Activated CD4-positive, alpha-beta T cell treated with anti-CD3 and anti-CD28 coated beads for 36 hours (primary cell): ENCODE results near the gene TFPT. TPM values are rescaled to one million over a fixed set of nuclear protein-coding genes. Genes with fewer than 3 reads are reported as not detected.
"Not testable (repeated sequence)": the region's sequence is repeated elsewhere in the genome, so short reads cannot be mapped to it uniquely, and the experiment has no call there.

Source experiments
- ATAC-seq: fragments of 200-7000 bp; cut with Tn5 transposase; one replicate; pipeline ENCODE4 v1.10.0; 2021; ENCODE audit warnings: mild to moderate bottlenecking, moderate library complexity
- CTCF ChIA-PET: fragments of 350-600 bp; sonication (Branson Sonifier 250); formaldehyde crosslinking; loops from one replicate; lab custom pipeline; 2021; ENCODE audit warnings: antibody characterized with exemption; lab: Charles Lee
- POLR2A ChIA-PET: fragments of 350-600 bp; sonication (Branson Sonifier 250); formaldehyde crosslinking; loops from one replicate; lab custom pipeline; 2021; ENCODE audit warnings: antibody characterized with exemption, inconsistent platforms; lab: Charles Lee
- DNase-seq: peaks from one replicate; pipeline ENCODE4 v3.0.0-alpha.2; 2020
- H3K27ac Mint-ChIP-seq: one replicate; pipeline ENCODE4 v1.8.0; 2021; ENCODE audit warnings: mixed read lengths
- H3K27me3 Mint-ChIP-seq: one replicate; pipeline ENCODE4 v1.8.0; 2021; ENCODE audit warnings: mixed read lengths
- H3K36me3 Mint-ChIP-seq: one replicate; pipeline ENCODE4 v1.8.0; 2021; ENCODE audit warnings: low read depth, mixed read lengths
- H3K4me1 Mint-ChIP-seq: one replicate; pipeline ENCODE4 v1.8.0; 2021; ENCODE audit warnings: mixed read lengths
- H3K4me3 Mint-ChIP-seq: one replicate; pipeline ENCODE4 v1.8.0; 2021; ENCODE audit warnings: mild to moderate bottlenecking, moderate library complexity, mixed read lengths
- H3K9me3 Mint-ChIP-seq: one replicate; pipeline ENCODE4 v1.8.0; 2021; ENCODE audit warnings: low read depth, mixed read lengths
- intact Hi-C, 2 experiments: fragments of 100-400 bp; cut with DNase I in 1 of 2; cut with micrococcal nuclease in 1 of 2; formaldehyde crosslinking; loops; one replicate each; pipeline versions ENCODE4 v1.14.2 to v1.15.1; 2022 to 2024; cut with DNase I, micrococcal nuclease
- total RNA-seq, 2 experiments: library from RNA; stranded (reverse); gene quantifications; one replicate each; pipeline ENCODE4 v1.2.3, GENCODE V29; 2021

TFPT gene
- total RNA-seq, 2 experiments from 2014 or later: 28.5 to 39.3 TPM

DNA sequence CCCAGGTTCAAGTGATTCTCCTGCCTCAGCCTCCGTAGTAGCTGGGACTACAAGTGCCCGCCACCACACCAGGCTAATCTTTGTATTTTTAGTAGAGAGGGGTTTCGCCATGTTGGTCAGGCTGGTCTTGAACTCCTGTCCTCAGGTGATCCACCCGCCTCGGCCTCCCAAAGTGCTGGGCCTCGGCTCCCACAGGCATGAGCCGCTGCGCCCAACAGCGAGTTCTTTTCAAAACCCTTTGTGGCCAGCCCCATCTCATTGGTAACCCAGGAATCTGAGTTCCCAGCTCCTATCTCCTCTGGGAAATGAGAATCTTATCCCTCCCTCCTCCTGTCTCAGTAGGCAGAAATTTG, 15.6 kb downstream of the TFPT start:
- CTCF ChIA-PET: interaction anchor here (1.4 kb wide), 1 partner anchor 166 kb away, joined by 5 read pairs; no protein-coding TSS in a partner anchor
- DNase-seq, ATAC-seq, H3K36me3 Mint-ChIP-seq, POLR2A ChIA-PET, H3K27ac Mint-ChIP-seq, H3K4me3 Mint-ChIP-seq, H3K27me3 Mint-ChIP-seq, H3K9me3 Mint-ChIP-seq: not testable (repeated sequence)
- peaks cover 16% of the 10 kb centered on the region for H3K4me1 Mint-ChIP-seq
- intact Hi-C loops: loop anchor here in 1 of 2 experiments (5.0 kb wide), 1 partner anchor 1017 kb away; the partner anchor contains the start of gene PPP1R12C

DNA sequence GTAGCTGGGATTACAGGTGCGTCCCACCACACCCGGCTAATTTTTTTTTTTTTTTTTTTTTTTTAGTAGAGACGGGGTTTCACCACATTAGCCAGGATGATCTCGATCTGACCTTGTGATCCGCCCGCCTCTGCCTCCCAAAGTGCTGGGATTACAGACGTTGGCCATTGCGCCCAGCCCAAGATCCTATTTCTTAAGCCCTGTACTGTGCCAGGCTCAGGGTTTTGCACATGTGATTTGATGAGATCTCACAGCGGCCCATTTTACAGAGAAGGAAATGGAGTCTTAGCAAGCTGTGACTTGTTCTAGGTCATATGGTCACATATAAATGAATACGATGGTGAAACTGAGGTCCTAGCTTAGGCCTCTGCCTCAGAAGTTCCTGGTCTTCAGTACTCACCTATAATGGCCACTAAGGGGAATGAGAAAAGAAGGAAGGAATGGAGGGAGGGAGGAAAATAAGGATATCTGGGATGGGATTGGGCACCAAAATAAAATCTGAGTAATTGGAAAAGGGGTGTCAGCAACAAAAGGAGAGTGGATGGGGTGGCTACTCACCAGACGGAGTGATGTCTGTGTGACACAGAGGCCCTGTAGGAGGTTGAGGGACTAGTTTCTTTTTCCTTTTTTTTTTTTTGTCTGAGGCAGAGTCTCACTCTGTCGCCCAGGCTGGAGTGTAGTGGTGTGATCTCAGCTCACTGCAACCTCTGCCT, 16.1 kb downstream of the TFPT start:
- DNase-seq (no peak), ATAC-seq (no peak)
- peaks cover 1% of the 10 kb centered on the region for H3K9me3 Mint-ChIP-seq
- no peaks in the 10 kb centered on the region for H3K36me3 Mint-ChIP-seq
- H3K27me3 Mint-ChIP-seq: peaks cover 13% of the 10 kb centered on the region
- intact Hi-C loops: no loop called here
- ChIA-PET POLR2A (interaction anchor here (0.6 kb wide), 1 partner anchor 106 kb away, joined by 3 read pairs; no protein-coding TSS in a partner anchor), CTCF (interaction anchor here (1.4 kb wide), 1 partner anchor 166 kb away, joined by 5 read pairs; no protein-coding TSS in a partner anchor)
- H3K4me1 Mint-ChIP-seq: peaks cover 16% of the 10 kb centered on the region
- no peak overlapping the region for H3K4me3 Mint-ChIP-seq
- no peak overlapping the region for H3K27ac Mint-ChIP-seq

- peaks cover 8% of the 10 kb centered on the region for H3K4me1 Mint-ChIP-seq
- CTCF ChIA-PET: interaction anchor here (0.6 to 1.3 kb wide), 3 partner anchors 40 to 578 kb away, joined by 3 to 5 read pairs (median 3); partner anchors contain the start of gene CNOT3
- H3K4me3 Mint-ChIP-seq: peak overlapping the region; percentile 41
- H3K27me3 Mint-ChIP-seq: peaks cover 19% of the 10 kb centered on the region
- DNase-seq (no peak), ATAC-seq (peak; percentile 57)
- POLR2A ChIA-PET: interaction anchor here (0.5 kb wide), 1 partner anchor 20 kb away, joined by 3 read pairs; no protein-coding TSS in a partner anchor
- peak overlapping the region; percentile 32 for H3K27ac Mint-ChIP-seq
- H3K36me3 Mint-ChIP-seq: no peaks in the 10 kb centered on the region
- intact Hi-C loops: no loop called here
- H3K9me3 Mint-ChIP-seq: peaks cover 4% of the 10 kb centered on the region
Observed at GRCh38 chr19:54096617-54097106, 18.8 kb downstream of the TFPT start.

DNA sequence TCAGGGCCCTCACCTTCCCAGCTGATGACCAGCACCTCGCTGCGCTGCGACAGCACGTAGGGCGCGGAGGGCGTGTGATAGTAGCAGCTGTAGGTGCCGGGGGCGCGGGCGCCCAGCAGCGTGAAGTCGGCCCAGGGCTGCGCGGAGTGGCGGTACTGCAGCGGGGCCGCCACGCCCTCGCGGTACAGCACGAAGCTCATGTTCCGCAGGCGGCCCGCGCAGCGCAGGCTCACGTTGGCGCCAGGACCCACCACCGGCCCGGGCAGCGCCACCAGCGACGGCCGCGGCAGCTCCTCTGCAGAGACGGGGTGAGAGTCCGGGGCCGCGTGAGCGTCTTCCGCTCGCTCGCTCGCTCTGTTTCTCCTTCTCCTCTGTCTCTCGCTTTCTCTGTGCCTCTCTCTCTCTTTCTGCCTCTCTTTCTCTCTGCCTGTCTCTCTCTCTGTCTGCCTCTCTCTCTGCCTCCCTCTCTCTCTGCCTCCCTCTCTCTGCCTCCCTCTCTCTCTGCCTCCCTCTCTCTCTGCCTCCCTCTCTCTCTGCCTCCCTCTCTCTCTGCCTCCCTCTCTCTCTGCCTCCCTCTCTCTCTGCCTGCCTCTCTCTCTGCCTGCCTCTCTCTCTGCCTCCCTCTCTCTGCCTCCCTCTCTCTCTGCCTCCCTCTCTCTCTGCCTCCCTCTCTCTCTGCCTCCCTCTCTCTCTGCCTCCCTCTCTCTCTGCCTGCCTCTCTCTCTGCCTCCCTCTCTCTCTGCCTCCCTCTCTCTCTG, 19.4 kb downstream of the TFPT start:
- intact Hi-C loops, H3K27ac Mint-ChIP-seq, H3K36me3 Mint-ChIP-seq, POLR2A ChIA-PET, H3K9me3 Mint-ChIP-seq, H3K4me1 Mint-ChIP-seq: not testable (repeated sequence)
- DNase-seq (peak; percentile 69), ATAC-seq (peak; percentile 71)
- CTCF ChIA-PET: interaction anchor here (0.7 to 0.9 kb wide), 2 partner anchors 302 to 579 kb away, joined by 3 to 6 read pairs; no protein-coding TSS in a partner anchor
- Mint-ChIP-seq H3K27me3 (peaks cover 22% of the 10 kb centered on the region), H3K4me3 (peak overlapping the region; percentile 53)

DNA sequence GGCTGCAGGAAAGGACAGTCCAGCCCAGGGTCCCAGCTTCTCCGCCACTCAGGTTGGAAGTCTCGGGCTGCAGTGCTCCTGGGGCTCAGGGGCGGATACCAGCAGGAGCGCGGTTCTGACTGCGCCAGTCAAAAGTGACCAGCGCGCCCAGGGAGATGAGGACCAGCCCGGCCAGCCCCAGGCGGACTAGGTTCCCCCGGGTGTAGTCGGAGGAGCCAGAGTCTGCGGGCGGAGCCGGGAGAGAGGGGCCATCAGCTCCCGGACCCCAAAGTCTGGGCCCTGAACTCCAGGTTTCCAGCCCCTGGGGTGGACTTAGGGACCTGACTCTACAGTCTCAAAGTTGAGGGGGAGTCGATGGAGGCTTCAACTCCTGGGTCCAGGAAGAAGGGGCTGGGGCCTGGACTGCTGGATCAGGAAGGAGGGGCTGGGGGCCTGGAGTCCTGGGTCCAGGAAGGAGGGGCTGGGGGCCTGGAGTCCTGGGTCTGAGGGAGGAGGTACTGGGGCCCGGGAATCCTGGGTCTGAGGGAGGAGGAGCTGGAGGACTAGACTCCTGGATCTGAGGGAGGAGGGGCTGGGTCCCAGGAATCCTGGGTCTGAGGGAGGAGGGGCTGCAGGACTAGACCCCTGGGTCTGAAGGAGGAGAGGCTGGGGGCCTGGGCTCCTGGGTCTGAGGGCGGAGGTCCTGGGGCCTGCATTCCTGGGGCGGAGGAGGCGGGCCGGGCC, 20.2 kb downstream of the TFPT start:
- intact Hi-C loops: no loop called here
- peaks cover 4% of the 10 kb centered on the region for H3K9me3 Mint-ChIP-seq
- H3K36me3 Mint-ChIP-seq: no peaks in the 10 kb centered on the region
- peaks cover 8% of the 10 kb centered on the region for H3K4me1 Mint-ChIP-seq
- DNase-seq (no peak), ATAC-seq (no peak)
- peak overlapping the region; percentile 53 for H3K4me3 Mint-ChIP-seq
- H3K27ac Mint-ChIP-seq: no peak overlapping the region
- ChIA-PET CTCF (interaction anchor here (0.6 to 1.1 kb wide), 4 partner anchors 211 to 324 kb away, joined by 3 to 6 read pairs (median 3); no protein-coding TSS in a partner anchor), POLR2A (no interaction called here)
- H3K27me3 Mint-ChIP-seq: peaks cover 22% of the 10 kb centered on the region

- Mint-ChIP-seq H3K9me3 (peaks cover 4% of the 10 kb centered on the region), H3K27me3 (peaks cover 22% of the 10 kb centered on the region), H3K36me3 (no peaks in the 10 kb centered on the region), H3K4me3 (no peak overlapping the region), H3K27ac (no peak overlapping the region), H3K4me1 (peaks cover 8% of the 10 kb centered on the region)
- intact Hi-C loops: no loop called here
- ChIA-PET CTCF (interaction anchor here (0.6 to 1.1 kb wide), 6 partner anchors 42 to 325 kb away, joined by 3 to 4 read pairs (median 3); no protein-coding TSS in a partner anchor), POLR2A (interaction anchor here (0.9 kb wide), 1 partner anchor 114 kb away, joined by 5 read pairs; no protein-coding TSS in a partner anchor)
- no peak for DNase-seq
- no peak for ATAC-seq
Observed at GRCh38 chr19:54094426-54095000, 20.9 kb downstream of the TFPT start.

DNA sequence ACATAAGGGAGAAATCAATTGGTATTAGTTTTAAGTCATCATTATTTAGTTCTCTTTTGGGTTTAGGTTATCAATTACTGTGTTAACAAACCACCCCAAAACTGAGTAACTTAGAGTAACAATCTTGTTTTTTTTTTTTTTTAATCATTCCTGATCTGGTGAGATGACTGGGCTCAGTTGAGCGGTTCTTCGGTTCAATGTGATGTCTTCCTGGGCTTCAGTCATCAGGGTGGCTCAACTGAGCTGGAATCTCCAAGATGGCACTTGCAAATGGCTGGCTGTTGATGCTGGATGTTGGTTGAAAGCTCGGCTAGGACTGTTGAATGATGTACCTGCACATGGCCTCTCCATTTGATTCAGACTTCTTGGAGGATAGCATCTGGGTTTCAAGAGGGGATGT, 31.0 kb downstream of the TFPT start:
- Mint-ChIP-seq H3K9me3 (peaks cover 10% of the 10 kb centered on the region), H3K27ac (no peak overlapping the region), H3K36me3 (peaks cover 2% of the 10 kb centered on the region), H3K27me3 (peaks cover 5% of the 10 kb centered on the region), H3K4me1 (no peaks in the 10 kb centered on the region), H3K4me3 (no peak overlapping the region)
- no peak for DNase-seq
- no peak for ATAC-seq
- ChIA-PET CTCF (interaction anchor here (0.6 kb wide), 1 partner anchor 326 kb away, joined by 3 read pairs; no protein-coding TSS in a partner anchor), POLR2A (no interaction called here)
- intact Hi-C loops: no loop called here

DNA sequence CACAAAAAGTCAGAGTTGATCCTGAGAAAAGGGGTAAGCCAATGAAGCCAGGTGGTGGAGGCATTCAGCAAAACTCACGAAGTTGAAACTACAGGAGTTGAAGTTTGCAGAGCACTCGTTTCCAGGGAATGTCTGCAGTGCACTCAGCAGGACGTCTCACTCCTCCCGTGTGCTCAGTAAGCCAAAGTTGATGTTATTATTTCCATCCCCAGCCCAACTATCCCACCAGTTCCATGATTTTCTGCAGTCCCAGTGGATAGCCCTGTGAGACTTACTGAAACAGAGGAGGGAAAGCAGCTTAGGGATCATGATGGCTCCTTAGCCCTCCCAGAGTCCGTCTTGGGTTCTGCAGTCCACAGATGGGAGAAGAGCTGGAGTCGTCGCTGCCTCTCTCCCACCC, 34.4 kb downstream of the TFPT start, which contains the start of gene TARM1:
TSS of gene TARM1 (minus strand) at position 334 of the 400 bp plus-strand sequence. CDS start at position 309, 25 bp downstream.
- no peak within 1 kb of the TSS for H3K27ac Mint-ChIP-seq

GRCh38 chr19:54077334-54077733, 38.1 kb downstream of the TFPT start:
- intact Hi-C loops: no loop called here
- CTCF ChIA-PET: no interaction called here
- no peak overlapping the region for H3K4me3 Mint-ChIP-seq
- H3K27me3 Mint-ChIP-seq: no peaks in the 10 kb centered on the region
- ATAC-seq: no peak
- no peak for DNase-seq
- POLR2A ChIA-PET: no interaction called here
- H3K4me1 Mint-ChIP-seq: no peaks in the 10 kb centered on the region
- H3K27ac Mint-ChIP-seq: no peak overlapping the region
- peaks cover 4% of the 10 kb centered on the region for H3K9me3 Mint-ChIP-seq
- no peaks in the 10 kb centered on the region for H3K36me3 Mint-ChIP-seq

More for the DNA sequence above, 34.4 kb downstream of the TFPT start, which contains the start of gene TARM1:
- ChIA-PET POLR2A (no interaction called here), CTCF (no interaction called here)
- Mint-ChIP-seq H3K27me3 (peaks cover 5% of the 10 kb centered on the region), H3K4me1 (no peaks in the 10 kb centered on the region), H3K36me3 (peaks cover 2% of the 10 kb centered on the region), H3K9me3 (peaks cover 10% of the 10 kb centered on the region), H3K4me3 (no peak within 1 kb of the TSS)
- DNase-seq (no peak), ATAC-seq (no peak)
- intact Hi-C loops: no loop called here

- Mint-ChIP-seq H3K36me3 (no peaks in the 10 kb centered on the region), H3K27me3 (peaks cover 2% of the 10 kb centered on the region)
- no peak for DNase-seq
Observed at GRCh38 chr19:54074851-54075250, 40.6 kb downstream of the TFPT start.

More at GRCh38 chr19:54074851-54075250, 40.6 kb downstream of the TFPT start:
- ChIA-PET CTCF (no interaction called here), POLR2A (no interaction called here)
- no peak for ATAC-seq
- Mint-ChIP-seq H3K27ac (no peak overlapping the region), H3K9me3 (peaks cover 2% of the 10 kb centered on the region), H3K4me3 (no peak overlapping the region), H3K4me1 (no peaks in the 10 kb centered on the region)
- intact Hi-C loops: no loop called here
